HS-27A (cell line): ENCODE data around the gene SPEG.
A peak's percentile ranks its signal among the peaks of the same experiment; 100 is the strongest.
"Not testable (repeated sequence)": the region's sequence is repeated elsewhere in the genome, so short reads cannot be mapped to it uniquely, and the experiment has no call there.

Experiments used
- DNase-seq: peaks from one replicate; pipeline ENCODE4 v3.0.0-alpha.2; 2012; ENCODE audit warnings: low read depth, missing footprints

The SPEG gene

GRCh38 chr2:219434718-219435525 lies at the start of gene SPEG:
Gene SPEG, plus strand, starts transcription at chr2:219434843. Its CDS starts 135 bp downstream, at chr2:219434978.
- no peak for DNase-seq

GRCh38 chr2:219384859-219385258 lies 49.8 kb upstream of the SPEG start:
- no peak for DNase-seq

- DNase-seq: no peak
Measured at GRCh38 chr2:219385958-219386520, 48.6 kb upstream of the SPEG start.

- DNase-seq: no peak
Measured at GRCh38 chr2:219386532-219387280, 47.9 kb upstream of the SPEG start.

- DNase-seq: peak; percentile 41
Measured at GRCh38 chr2:219387306-219388120, 47.1 kb upstream of the SPEG start, which contains the start of gene DNPEP. Gene DNPEP, minus strand, starts transcription at chr2:219387912. Its CDS starts 118 bp downstream, at chr2:219387794.

- peak; percentile 26 for DNase-seq
Measured at GRCh38 chr2:219388121-219388906, 46.3 kb upstream of the SPEG start.

GRCh38 chr2:219388907-219389156 lies 45.8 kb upstream of the SPEG start:
- no peak for DNase-seq

GRCh38 chr2:219392754-219393153 lies 41.9 kb upstream of the SPEG start:
- no peak for DNase-seq

- DNase-seq: not testable (repeated sequence)
Measured at GRCh38 chr2:219395056-219395455, 39.6 kb upstream of the SPEG start.

- DNase-seq: no peak
Measured at GRCh38 chr2:219395609-219396008, 39.0 kb upstream of the SPEG start.

- DNase-seq: no peak
Measured at GRCh38 chr2:219396863-219397457, 37.7 kb upstream of the SPEG start.

GRCh38 chr2:219398721-219399363 lies 35.8 kb upstream of the SPEG start:
- DNase-seq: no peak

GRCh38 chr2:219399716-219400478 lies 34.7 kb upstream of the SPEG start:
- no peak for DNase-seq

GRCh38 chr2:219400562-219400961 lies 34.1 kb upstream of the SPEG start:
- DNase-seq: no peak

- DNase-seq: no peak
Measured at GRCh38 chr2:219401606-219402005, 33.0 kb upstream of the SPEG start.

GRCh38 chr2:219402665-219403515 lies 31.8 kb upstream of the SPEG start:
- DNase-seq: peak; percentile 31

- no peak for DNase-seq
Measured at GRCh38 chr2:219403861-219404260, 30.8 kb upstream of the SPEG start.

GRCh38 chr2:219404291-219404910 lies 30.2 kb upstream of the SPEG start:
- DNase-seq: no peak
